Keratinocyte (primary cell): ENCODE results near the gene PALS1. TPM values are rescaled to one million over a fixed set of nuclear protein-coding genes. Genes with fewer than 3 reads are reported as not detected.
"Not testable (repeated sequence)": the region's sequence is repeated elsewhere in the genome, so short reads cannot be mapped to it uniquely, and the experiment has no call there.

Source experiments
- DNase-seq: peaks from one replicate; pipeline ENCODE4 v3.0.0-alpha.2; 2011; ENCODE audit warnings: low read depth, missing footprints, low spot score
- FAIRE-seq: peaks from 2 replicates; lab custom pipeline; 2011; peaks lifted over from hg19 to GRCh38; lab: Jason Lieb, UNC
- H2AFZ ChIP-seq: 2 replicates; pipeline ENCODE4 v1.6.0; 2012; ENCODE audit warnings: low read length, control low read depth, inconsistent platforms; ENCODE audit not compliant: control insufficient read depth
- H3K27ac ChIP-seq: 2 replicates; pipeline ENCODE4 v1.5.1; 2011; ENCODE audit warnings: low read length; ENCODE audit not compliant: control insufficient read depth, insufficient read depth
- H3K27me3 ChIP-seq: 3 replicates; pipeline ENCODE4 v1.6.0; 2011; ENCODE audit warnings: low read length; ENCODE audit not compliant: control insufficient read depth, insufficient read depth; ENCODE audit errors: extremely low read depth
- H3K36me3 ChIP-seq, 2 experiments: 2 replicates in 1 of 2; 3 replicates in 1 of 2; pipeline ENCODE4 v1.5.1; 2011; ENCODE audit warnings: low read length in 2 of 2, mild to moderate bottlenecking in 1 of 2; ENCODE audit not compliant: control insufficient read depth in 2 of 2, insufficient read depth in 2 of 2; ENCODE audit errors: extremely low read depth in 1 of 2
- H3K4me1 ChIP-seq: 3 replicates; pipeline ENCODE4 v1.5.1; 2011; ENCODE audit warnings: low read length; ENCODE audit not compliant: control insufficient read depth, insufficient read depth; ENCODE audit errors: extremely low read depth
- H3K4me2 ChIP-seq: 3 replicates; pipeline ENCODE4 v1.6.0; 2011; ENCODE audit warnings: low read depth, low read length; ENCODE audit not compliant: control insufficient read depth, insufficient read depth; ENCODE audit errors: extremely low read depth
- H3K4me3 ChIP-seq, 3 experiments: fragments of 200-600 bp in 1 of 3; sonication (generic) in 1 of 3; 2 replicates in 2 of 3; 3 replicates in 1 of 3; pipeline ENCODE4 v1.5.1; 2011 to 2016; ENCODE audit warnings: low read length in 3 of 3, mild to moderate bottlenecking in 3 of 3, control low read depth in 2 of 3, inconsistent platforms in 1 of 3, low read depth in 1 of 3, mixed read lengths in 1 of 3, mixed run types in 1 of 3, moderate library complexity in 1 of 3; ENCODE audit not compliant: control insufficient read depth in 2 of 3, insufficient read depth in 2 of 3; ENCODE audit errors: extremely low read depth in 1 of 3
- H3K79me2 ChIP-seq: 2 replicates; pipeline ENCODE4 v1.6.0; 2012; ENCODE audit warnings: low read length; ENCODE audit not compliant: control insufficient read depth, insufficient read depth
- H3K9ac ChIP-seq: 3 replicates; pipeline ENCODE4 v1.6.0; 2011; ENCODE audit warnings: low read length; ENCODE audit not compliant: control insufficient read depth, insufficient read depth; ENCODE audit errors: extremely low read depth
- H3K9me1 ChIP-seq: 3 replicates; pipeline ENCODE4 v1.6.0; 2011; ENCODE audit warnings: low read length; ENCODE audit not compliant: control insufficient read depth, insufficient read depth; ENCODE audit errors: extremely low read depth
- H3K9me3 ChIP-seq: 2 replicates; pipeline ENCODE4 v1.5.1; 2012; ENCODE audit warnings: low read depth, low read length; ENCODE audit not compliant: control insufficient read depth
- H4K20me1 ChIP-seq: 3 replicates; pipeline ENCODE4 v1.6.0; 2011; ENCODE audit warnings: low read length; ENCODE audit not compliant: control insufficient read depth, insufficient read depth; ENCODE audit errors: extremely low read depth
- CTCF ChIP-seq, 3 experiments: IDR thresholded peaks in 1 of 3; conservative IDR thresholded peaks in 1 of 3; optimal IDR thresholded peaks in 1 of 3; 2 replicates in 2 of 3; 3 replicates in 1 of 3; pipeline versions ENCODE3 to v1.5.1; 2011; ENCODE audit warnings: low read length in 3 of 3, mild to moderate bottlenecking in 3 of 3, moderate library complexity in 2 of 3, control low read depth in 1 of 3, inconsistent platforms in 1 of 3; ENCODE audit not compliant: insufficient read depth in 2 of 3; ENCODE audit errors: extremely low read depth in 1 of 3
- EZH2 ChIP-seq: IDR thresholded peaks from one replicate; pipeline ENCODE4 v1.6.1; 2012; ENCODE audit warnings: inconsistent platforms, mild to moderate bottlenecking, low read length, moderate library complexity
- dilution Hi-C: fragments of 300-500 bp; cut with MboI; formaldehyde crosslinking; loops from one replicate; pipeline ENCODE4 v1.7.0; 2020; ENCODE audit warnings: low sequenced_read_pairs; ENCODE audit not compliant: extremely low pct_ligation_motif_present
- polyA plus RNA-seq, 5 experiments: library from polyadenylated mRNA; depleted of rRNA in 3 of 5; stranded (reverse) in 3 of 5; stranded (forward) in 1 of 5; unstranded in 1 of 5; fragments of >200 nt; gene quantifications; 1 replicate in 1 of 5; 2 replicates in 3 of 5; 3 replicates in 1 of 5; pipeline versions ENCODE4 v1.2.1 to v1.2.3, GENCODE V29; 2011 to 2012; ENCODE audit warnings: missing spikeins in 2 of 5, low read depth in 1 of 5, low replicate concordance in 1 of 5

PALS1 gene
- polyA plus RNA-seq, 1 donor (not counting 4 experiments of a cell fraction or from before 2014, with no cell fraction given) = 24.9 TPM

GRCh38 chr14:67270933-67271332 lies 29.7 kb downstream of the PALS1 start:
- DNase-seq (no peak), FAIRE-seq (no peak)
- Histone ChIP-seq H3K4me3 (no peak overlapping the region), H3K9me1 (no peaks in the 10 kb centered on the region), H3K79me2 (peaks cover 47% of the 10 kb centered on the region), H3K9me3 (no peaks in the 10 kb centered on the region), H3K4me2 (no peak overlapping the region), H4K20me1 (no peaks in the 10 kb centered on the region), H3K27ac (no peak overlapping the region), H2AFZ (no peak overlapping the region), H3K36me3 (peaks cover 0 to 4% of the 10 kb centered on the region in 2 experiments), H3K9ac (no peak overlapping the region), H3K27me3 (no peaks in the 10 kb centered on the region), H3K4me1 (peaks cover 13% of the 10 kb centered on the region)
- dilution Hi-C loops = no loop called here
- TF ChIP-seq CTCF (optimal IDR thresholded peaks at IDR 0.05 in 1 of 3, IDR thresholded peaks at IDR 0.05 in 1 of 3, conservative IDR thresholded peaks at IDR 0.05 in 1 of 3; ENCODE audit: extremely low read depth in 1 of 3, insufficient read depth in 2 of 3, low read length in 3 of 3) (no peak), EZH2 (no peak)

GRCh38 chr14:67273281-67273680 lies 32.0 kb downstream of the PALS1 start:
- H3K9me1 ChIP-seq, H3K4me3 ChIP-seq, H3K4me1 ChIP-seq, H3K9ac ChIP-seq, H4K20me1 ChIP-seq, dilution Hi-C loops, H2AFZ ChIP-seq, FAIRE-seq, H3K27me3 ChIP-seq, H3K9me3 ChIP-seq, H3K36me3 ChIP-seq, H3K4me2 ChIP-seq, H3K27ac ChIP-seq, DNase-seq: not testable (repeated sequence)
- H3K79me2 ChIP-seq = peaks cover 43% of the 10 kb centered on the region

- dilution Hi-C loops = no loop called here
- H3K4me1 ChIP-seq = no peaks in the 10 kb centered on the region
- H3K4me2 ChIP-seq = no peak overlapping the region
- TF ChIP-seq EZH2 = no peak
- no peak for TF ChIP-seq CTCF (optimal IDR thresholded peaks at IDR 0.05 in 1 of 3, IDR thresholded peaks at IDR 0.05 in 1 of 3, conservative IDR thresholded peaks at IDR 0.05 in 1 of 3; ENCODE audit: extremely low read depth in 1 of 3, insufficient read depth in 2 of 3, low read length in 3 of 3)
- peaks cover 0 to 5% of the 10 kb centered on the region in 2 experiments for H3K36me3 ChIP-seq
- H3K9me3 ChIP-seq = no peaks in the 10 kb centered on the region
- DNase-seq (no peak), FAIRE-seq (no peak)
- H2AFZ ChIP-seq = no peak overlapping the region
- H3K9me1 ChIP-seq = no peaks in the 10 kb centered on the region
- H3K9ac ChIP-seq = no peak overlapping the region
- no peaks in the 10 kb centered on the region for H4K20me1 ChIP-seq
- H3K27ac ChIP-seq = no peak overlapping the region
- peaks cover 31% of the 10 kb centered on the region for H3K79me2 ChIP-seq
- no peaks in the 10 kb centered on the region for H3K27me3 ChIP-seq
- no peak overlapping the region for H3K4me3 ChIP-seq
Observed at GRCh38 chr14:67276131-67276530, 34.9 kb downstream of the PALS1 start.
